ENCODE measurements around the gene PKN3. TPM values are rescaled to one million over a fixed set of nuclear protein-coding genes. Genes with fewer than 3 reads are reported as not detected.

The PKN3 gene
- 7.5 and 7.7 TPM in 2 replicates for polyA plus RNA-seq (2013)

- WGBS (ENCODE audit: extremely low coverage, insufficient coverage, insufficient read length) = no CpG with 5 or more reads among the region's 65 CpGs
- peak within 1 kb of the TSS; percentile 72 for H3K18ac ChIP-seq (ENCODE audit: low read length)
- peak within 1 kb of the TSS; percentile 83 for H3K27ac ChIP-seq (ENCODE audit: low read depth, low read length)
These were observed at the start of gene PKN3 for GRCh38 chr9:128702445-128702948. Gene PKN3 (plus strand): TSS chr9:128702503. CDS start chr9:128702916, 413 bp downstream.

GRCh38 chr9:128653908-128654307 is 48.4 kb upstream of the PKN3 start:
- Histone ChIP-seq H3K27ac (ENCODE audit: low read depth, low read length) (no peak overlapping the region), H3K4me2 (ENCODE audit: low read length) (no peak overlapping the region), H3K18ac (ENCODE audit: low read length) (no peak overlapping the region), H3K36me3 (ENCODE audit: control insufficient read depth in 1 of 2, insufficient read depth in 2 of 2, low read length in 2 of 2) (no peaks in the 10 kb centered on the region), H2AK5ac (ENCODE audit: low read length) (no peak overlapping the region), H3K4ac (ENCODE audit: low read depth, low read length) (peak overlapping the region; percentile 54), H3K9me3 (ENCODE audit: insufficient read depth, low read depth, low read length) (no peaks in the 10 kb centered on the region), H4K91ac (ENCODE audit: low read depth, low read length) (no peak overlapping the region), H3K14ac (ENCODE audit: low read length) (no peak overlapping the region), H3K27me3 (ENCODE audit: insufficient read depth, low read length) (no peaks in the 10 kb centered on the region), H2AFZ (ENCODE audit: insufficient read depth, low read length, poor library complexity) (no peak overlapping the region), H2BK12ac (ENCODE audit: low read length) (no peak overlapping the region), H3K79me1 (ENCODE audit: low read length) (peaks cover 6% of the 10 kb centered on the region), H3K9ac (ENCODE audit: low read length) (peak overlapping the region; percentile 48), H4K12ac (ENCODE audit: low read depth, low read length) (no peak overlapping the region), H3K4me3 (ENCODE audit: low read depth, low read length) (no peak overlapping the region), H2BK5ac (ENCODE audit: low read depth, low read length, poor library complexity) (no peak overlapping the region), H2BK120ac (ENCODE audit: insufficient read depth, low read length, poor library complexity) (no peak overlapping the region), H3K23ac (ENCODE audit: low read length) (no peak overlapping the region), H3K79me2 (ENCODE audit: control insufficient read depth, insufficient read depth, low read length, poor library complexity) (peaks cover 5% of the 10 kb centered on the region), H4K8ac (ENCODE audit: low read depth, low read length) (no peak overlapping the region), H3K4me1 (ENCODE audit: control insufficient read depth in 1 of 2, insufficient read depth in 2 of 2, low read length in 2 of 2) (no peaks in the 10 kb centered on the region)
- WGBS (ENCODE audit: extremely low coverage, insufficient coverage, insufficient read length) = no CpG with 5 or more reads among the region's 8 CpGs
- no peak for DNase-seq

More at GRCh38 chr9:128702445-128702948, at the start of gene PKN3:
- Histone ChIP-seq H2BK120ac (ENCODE audit: insufficient read depth, low read length, poor library complexity) (peak within 1 kb of the TSS; percentile 90), H3K4me2 (ENCODE audit: low read length) (peak within 1 kb of the TSS; percentile 99), H2BK12ac (ENCODE audit: low read length) (peak within 1 kb of the TSS; percentile 86), H3K27me3 (ENCODE audit: insufficient read depth, low read length) (no peaks in the 10 kb centered on the region), H4K12ac (ENCODE audit: low read depth, low read length) (peak within 1 kb of the TSS; percentile 80), H3K4me3 (ENCODE audit: low read depth, low read length) (peak within 1 kb of the TSS; percentile 83), H2AK5ac (ENCODE audit: low read length) (peak within 1 kb of the TSS; percentile 57), H3K79me2 (ENCODE audit: control insufficient read depth, insufficient read depth, low read length, poor library complexity) (peaks cover 4% of the 10 kb centered on the region), H4K91ac (ENCODE audit: low read depth, low read length) (peak within 1 kb of the TSS; percentile 76), H3K14ac (ENCODE audit: low read length) (peak within 1 kb of the TSS; percentile 77), H2BK5ac (ENCODE audit: low read depth, low read length, poor library complexity) (peak within 1 kb of the TSS; percentile 87), H2AFZ (ENCODE audit: insufficient read depth, low read length, poor library complexity) (peak within 1 kb of the TSS; percentile 75), H3K23ac (ENCODE audit: low read length) (no peak within 1 kb of the TSS), H3K9me3 (ENCODE audit: insufficient read depth, low read depth, low read length) (peaks cover 3% of the 10 kb centered on the region), H3K79me1 (ENCODE audit: low read length) (peaks cover 5% of the 10 kb centered on the region), H3K9ac (ENCODE audit: low read length) (peak within 1 kb of the TSS; percentile 89), H3K36me3 (ENCODE audit: control insufficient read depth in 1 of 2, insufficient read depth in 2 of 2, low read length in 2 of 2) (peaks cover 16 to 17% of the 10 kb centered on the region in 2 experiments), H4K8ac (ENCODE audit: low read depth, low read length) (peak within 1 kb of the TSS; percentile 84), H3K4me1 (ENCODE audit: control insufficient read depth in 1 of 2, insufficient read depth in 2 of 2, low read length in 2 of 2) (peaks cover 9 to 11% of the 10 kb centered on the region in 2 experiments), H3K4ac (ENCODE audit: low read depth, low read length) (peak within 1 kb of the TSS; percentile 59)
- peak; percentile 71 to 92 for DNase-seq

- H3K4me3 ChIP-seq (ENCODE audit: low read depth, low read length) = no peak overlapping the region
- no peak for DNase-seq
- H3K36me3 ChIP-seq (ENCODE audit: control insufficient read depth in 1 of 2, insufficient read depth in 2 of 2, low read length in 2 of 2) = no peaks in the 10 kb centered on the region
- H3K79me2 ChIP-seq (ENCODE audit: control insufficient read depth, insufficient read depth, low read length, poor library complexity) = peaks cover 5% of the 10 kb centered on the region
- H3K9ac ChIP-seq (ENCODE audit: low read length) = no peak overlapping the region
- H2AK5ac ChIP-seq (ENCODE audit: low read length) = no peak overlapping the region
- H2AFZ ChIP-seq (ENCODE audit: insufficient read depth, low read length, poor library complexity) = no peak overlapping the region
- H2BK5ac ChIP-seq (ENCODE audit: low read depth, low read length, poor library complexity) = no peak overlapping the region
- H3K79me1 ChIP-seq (ENCODE audit: low read length) = peaks cover 6% of the 10 kb centered on the region
- H3K27ac ChIP-seq (ENCODE audit: low read depth, low read length) = no peak overlapping the region
- no peak overlapping the region for H3K4me2 ChIP-seq (ENCODE audit: low read length)
- H3K23ac ChIP-seq (ENCODE audit: low read length) = no peak overlapping the region
- H2BK12ac ChIP-seq (ENCODE audit: low read length) = no peak overlapping the region
- H3K9me3 ChIP-seq (ENCODE audit: insufficient read depth, low read depth, low read length) = no peaks in the 10 kb centered on the region
- H3K14ac ChIP-seq (ENCODE audit: low read length) = no peak overlapping the region
- no peak overlapping the region for H2BK120ac ChIP-seq (ENCODE audit: insufficient read depth, low read length, poor library complexity)
- no peak overlapping the region for H3K18ac ChIP-seq (ENCODE audit: low read length)
- no peak overlapping the region for H4K91ac ChIP-seq (ENCODE audit: low read depth, low read length)
- no peak overlapping the region for H4K8ac ChIP-seq (ENCODE audit: low read depth, low read length)
- no peaks in the 10 kb centered on the region for H3K4me1 ChIP-seq (ENCODE audit: control insufficient read depth in 1 of 2, insufficient read depth in 2 of 2, low read length in 2 of 2)
- no CpG with 5 or more reads among the region's 1 CpG for WGBS (ENCODE audit: extremely low coverage, insufficient coverage, insufficient read length)
- H3K4ac ChIP-seq (ENCODE audit: low read depth, low read length) = peak overlapping the region; percentile 54
- no peak overlapping the region for H4K12ac ChIP-seq (ENCODE audit: low read depth, low read length)
- no peaks in the 10 kb centered on the region for H3K27me3 ChIP-seq (ENCODE audit: insufficient read depth, low read length)
These were observed 47.8 kb upstream of the PKN3 start for GRCh38 chr9:128654481-128654880.

- peak within 1 kb of the TSS; percentile 98 for H3K14ac ChIP-seq (ENCODE audit: low read length)
- H4K91ac ChIP-seq (ENCODE audit: low read depth, low read length) = peak within 1 kb of the TSS; percentile 99
- no peaks in the 10 kb centered on the region for H3K27me3 ChIP-seq (ENCODE audit: insufficient read depth, low read length)
These were observed 45.6 kb upstream of the PKN3 start, which contains the start of gene DYNC2I2 for GRCh38 chr9:128656416-128657343. Gene DYNC2I2 (minus strand): TSS chr9:128656847. CDS start chr9:128656726, 121 bp downstream.

More at GRCh38 chr9:128656416-128657343, 45.6 kb upstream of the PKN3 start, which contains the start of gene DYNC2I2:
- H4K12ac ChIP-seq (ENCODE audit: low read depth, low read length) = peak within 1 kb of the TSS; percentile 97
- H2BK120ac ChIP-seq (ENCODE audit: insufficient read depth, low read length, poor library complexity) = peak within 1 kb of the TSS; percentile 99
- peak; percentile 94 to 98 for DNase-seq
- no peaks in the 10 kb centered on the region for H3K4me1 ChIP-seq (ENCODE audit: control insufficient read depth in 1 of 2, insufficient read depth in 2 of 2, low read length in 2 of 2)
- no peak within 1 kb of the TSS for H2AK5ac ChIP-seq (ENCODE audit: low read length)
- H3K23ac ChIP-seq (ENCODE audit: low read length) = no peak within 1 kb of the TSS
- peak within 1 kb of the TSS; percentile 93 for H3K4me3 ChIP-seq (ENCODE audit: low read depth, low read length)
- no peaks in the 10 kb centered on the region for H3K36me3 ChIP-seq (ENCODE audit: control insufficient read depth in 1 of 2, insufficient read depth in 2 of 2, low read length in 2 of 2)
- peak within 1 kb of the TSS; percentile 92 for H3K4me2 ChIP-seq (ENCODE audit: low read length)
- peak within 1 kb of the TSS; percentile 99 for H3K9ac ChIP-seq (ENCODE audit: low read length)
- peak within 1 kb of the TSS; percentile 97 for H2AFZ ChIP-seq (ENCODE audit: insufficient read depth, low read length, poor library complexity)
- peak within 1 kb of the TSS; percentile 99 for H4K8ac ChIP-seq (ENCODE audit: low read depth, low read length)
- peak within 1 kb of the TSS; percentile 99 for H3K27ac ChIP-seq (ENCODE audit: low read depth, low read length)
- peaks cover 6% of the 10 kb centered on the region for H3K79me1 ChIP-seq (ENCODE audit: low read length)
- no CpG with 5 or more reads among the region's 86 CpGs for WGBS (ENCODE audit: extremely low coverage, insufficient coverage, insufficient read length)
- H3K9me3 ChIP-seq (ENCODE audit: insufficient read depth, low read depth, low read length) = peaks cover 2% of the 10 kb centered on the region
- H3K18ac ChIP-seq (ENCODE audit: low read length) = peak within 1 kb of the TSS; percentile 97
- peak within 1 kb of the TSS; percentile 99 for H2BK5ac ChIP-seq (ENCODE audit: low read depth, low read length, poor library complexity)
- H3K4ac ChIP-seq (ENCODE audit: low read depth, low read length) = peak within 1 kb of the TSS; percentile 85
- H2BK12ac ChIP-seq (ENCODE audit: low read length) = no peak within 1 kb of the TSS
- H3K79me2 ChIP-seq (ENCODE audit: control insufficient read depth, insufficient read depth, low read length, poor library complexity) = peaks cover 5% of the 10 kb centered on the region
